ENCODE results near the gene HUWE1. TPM values are rescaled to one million over a fixed set of nuclear protein-coding genes. Genes with fewer than 3 reads are reported as not detected.

Gene HUWE1
- total and polyA plus RNA-seq, 2 donors (not counting 1 experiment from before 2014, with no cell fraction given): 45.2 to 210 TPM

GRCh38 chrX:53621418-53621986, 65.0 kb downstream of the HUWE1 start:
- Mint-ChIP-seq H3K4me3 (no peak overlapping the region), H3K4me1 (no peaks in the 10 kb centered on the region), H3K27me3 (no peaks in the 10 kb centered on the region), H3K9me3 (ENCODE audit: insufficient read depth) (no peaks in the 10 kb centered on the region), H3K27ac (peak overlapping the region; percentile 53)
- intact Hi-C loops (cut with micrococcal nuclease): no loop called here
- ATAC-seq (ENCODE audit: low read depth) (no peak), DNase-seq (no peak)
- H3K4me2 ChIP-seq (replicated peaks; ENCODE audit: low read depth, low read length, poor library complexity, severe bottlenecking): no peak overlapping the region
- 100% methylated on average over 2 of the region's 4 CpGs for WGBS (ENCODE audit: insufficient coverage)
- H3K27me3 ChIP-seq (replicated peaks in 1 of 4; ENCODE audit: control extremely low read depth in 1 of 4, control insufficient read depth in 3 of 4, insufficient read depth in 4 of 4, low read length in 3 of 4): no peaks in the 10 kb centered on the region
- TF ChIP-seq CTCF (IDR thresholded peaks at IDR 0.05) (no peak), EZH2 (IDR thresholded peaks at IDR 0.05; ENCODE audit: borderline replicate concordance, insufficient read depth, low read depth, low read length, poor library complexity, severe bottlenecking) (no peak)
- H4K20me1 ChIP-seq (ENCODE audit: control insufficient read depth, insufficient read depth, low read length, poor library complexity, severe bottlenecking): no peaks in the 10 kb centered on the region
- POLR2A ChIA-PET: no interaction called here
- H2AFZ ChIP-seq (ENCODE audit: insufficient read depth, low read depth, low read length, poor library complexity, severe bottlenecking): no peak overlapping the region
- no peak overlapping the region for H3K9ac ChIP-seq (ENCODE audit: low read length)
- H3K79me2 ChIP-seq (ENCODE audit: control insufficient read depth, insufficient read depth, low read length): peaks cover 4% of the 10 kb centered on the region
- no peaks in the 10 kb centered on the region for H3K9me3 ChIP-seq (ENCODE audit: control extremely low read depth in 1 of 3, control insufficient read depth in 2 of 3, insufficient read depth in 1 of 3, low read length in 2 of 3)
- CTCF ChIA-PET: no interaction called here
- peaks cover 0 to 62% of the 10 kb centered on the region in 2 experiments for H3K36me3 ChIP-seq (replicated peaks in 1 of 2; ENCODE audit: control extremely low read depth in 1 of 2, control insufficient read depth in 1 of 2, extremely low read depth in 1 of 2, insufficient read depth in 2 of 2, low read length in 1 of 2)
- H3K4me3 ChIP-seq (ENCODE audit: control extremely low read depth in 1 of 5, extremely low read depth in 1 of 5, insufficient read depth in 1 of 5, low read depth in 2 of 5, low read length in 4 of 5): no peak overlapping the region
- no peak overlapping the region for H3K27ac ChIP-seq (ENCODE audit: low read length in 2 of 2)
- no peaks in the 10 kb centered on the region for H3K4me1 ChIP-seq (ENCODE audit: control insufficient read depth in 2 of 2, insufficient read depth in 2 of 2, low read length in 2 of 2)

GRCh38 chrX:53616946-53617345, 69.6 kb downstream of the HUWE1 start:
- H3K4me3 ChIP-seq (ENCODE audit: control extremely low read depth in 1 of 5, extremely low read depth in 1 of 5, insufficient read depth in 1 of 5, low read depth in 2 of 5, low read length in 4 of 5): no peak overlapping the region
- no peak overlapping the region for H3K27ac Mint-ChIP-seq
- no peaks in the 10 kb centered on the region for H3K9me3 Mint-ChIP-seq (ENCODE audit: insufficient read depth)
- H3K36me3 ChIP-seq (replicated peaks in 1 of 2; ENCODE audit: control extremely low read depth in 1 of 2, control insufficient read depth in 1 of 2, extremely low read depth in 1 of 2, insufficient read depth in 2 of 2, low read length in 1 of 2): peaks cover 0 to 76% of the 10 kb centered on the region in 2 experiments
- H3K9me3 ChIP-seq (ENCODE audit: control extremely low read depth in 1 of 3, control insufficient read depth in 2 of 3, insufficient read depth in 1 of 3, low read length in 2 of 3): no peaks in the 10 kb centered on the region
- no peak overlapping the region for H2AFZ ChIP-seq (ENCODE audit: insufficient read depth, low read depth, low read length, poor library complexity, severe bottlenecking)
- DNase-seq (no peak), ATAC-seq (ENCODE audit: low read depth) (no peak)
- no peak overlapping the region for H3K4me3 Mint-ChIP-seq
- no peaks in the 10 kb centered on the region for H3K4me1 Mint-ChIP-seq
- peaks cover 4% of the 10 kb centered on the region for H3K79me2 ChIP-seq (ENCODE audit: control insufficient read depth, insufficient read depth, low read length)
- WGBS (ENCODE audit: insufficient coverage): 100% methylated on average over 1 of the region's 6 CpGs
- no peak overlapping the region for H3K9ac ChIP-seq (ENCODE audit: low read length)
- no peak for TF ChIP-seq CTCF (IDR thresholded peaks at IDR 0.05)
- TF ChIP-seq EZH2 (IDR thresholded peaks at IDR 0.05; ENCODE audit: borderline replicate concordance, insufficient read depth, low read depth, low read length, poor library complexity, severe bottlenecking): no peak
- ChIA-PET POLR2A (no interaction called here), CTCF (no interaction called here)
- no peaks in the 10 kb centered on the region for H3K4me1 ChIP-seq (ENCODE audit: control insufficient read depth in 2 of 2, insufficient read depth in 2 of 2, low read length in 2 of 2)
- no peak overlapping the region for H3K27ac ChIP-seq (ENCODE audit: low read length in 2 of 2)
- intact Hi-C loops (cut with micrococcal nuclease): no loop called here
- no peaks in the 10 kb centered on the region for H3K27me3 Mint-ChIP-seq
- H3K27me3 ChIP-seq (replicated peaks in 1 of 4; ENCODE audit: control extremely low read depth in 1 of 4, control insufficient read depth in 3 of 4, insufficient read depth in 4 of 4, low read length in 3 of 4): no peaks in the 10 kb centered on the region
- H3K4me2 ChIP-seq (replicated peaks; ENCODE audit: low read depth, low read length, poor library complexity, severe bottlenecking): no peak overlapping the region
- H4K20me1 ChIP-seq (ENCODE audit: control insufficient read depth, insufficient read depth, low read length, poor library complexity, severe bottlenecking): no peaks in the 10 kb centered on the region
